ENCODE measurements around the gene PNP.

Gene PNP

GRCh38 chr14:20469242-20469889 is at the start of gene PNP:
PNP (plus strand) TSS chr14:20469406; CDS start chr14:20469525, 119 bp downstream.
- peak within 1 kb of the TSS; percentile 86 for H3K27ac ChIP-seq

GRCh38 chr14:20419419-20419818 is 49.8 kb upstream of the PNP start:
- H3K36me3 ChIP-seq (ENCODE audit: insufficient read depth): no peaks in the 10 kb centered on the region
- H3K9ac ChIP-seq: no peak overlapping the region
- no peak overlapping the region for H3K4me2 ChIP-seq
- H3K4me3 ChIP-seq (IDR thresholded peaks at IDR 0.05; ENCODE audit: insufficient read depth, low read depth, low read length): no peak overlapping the region
- no peak overlapping the region for H2AFZ ChIP-seq (ENCODE audit: low read depth)
- no peak for TF ChIP-seq CTCF (conservative IDR thresholded peaks at IDR 0.05; ENCODE audit: low read depth, low read length)
- H3K79me2 ChIP-seq (ENCODE audit: insufficient read depth, low read depth): no peaks in the 10 kb centered on the region
- no peak overlapping the region for H3K27ac ChIP-seq
- H3K4me1 ChIP-seq (ENCODE audit: low read depth, poor library complexity, severe bottlenecking): peaks cover 10% of the 10 kb centered on the region
- no peaks in the 10 kb centered on the region for H4K20me1 ChIP-seq (ENCODE audit: insufficient read depth)
- no peaks in the 10 kb centered on the region for H3K27me3 ChIP-seq (ENCODE audit: insufficient read depth, low read depth)

More at GRCh38 chr14:20469242-20469889, at the start of gene PNP:
- no peaks in the 10 kb centered on the region for H4K20me1 ChIP-seq (ENCODE audit: insufficient read depth)
- no peak within 1 kb of the TSS for H3K4me3 ChIP-seq (IDR thresholded peaks at IDR 0.05; ENCODE audit: insufficient read depth, low read depth, low read length)
- peaks cover 37% of the 10 kb centered on the region for H3K79me2 ChIP-seq (ENCODE audit: insufficient read depth, low read depth)
- no peaks in the 10 kb centered on the region for H3K27me3 ChIP-seq (ENCODE audit: insufficient read depth, low read depth)
- no peaks in the 10 kb centered on the region; the same call in 1 of the 2 replicates for H3K36me3 ChIP-seq (ENCODE audit: insufficient read depth)
- H2AFZ ChIP-seq (ENCODE audit: low read depth): peak within 1 kb of the TSS; percentile 66
- H3K9ac ChIP-seq: peak within 1 kb of the TSS; percentile 89
- TF ChIP-seq CTCF (conservative IDR thresholded peaks at IDR 0.05; ENCODE audit: low read depth, low read length): no peak
- H3K4me1 ChIP-seq (ENCODE audit: low read depth, poor library complexity, severe bottlenecking): peaks cover 23% of the 10 kb centered on the region
- peak within 1 kb of the TSS; percentile 90; the same call in 1 of the 2 replicates for H3K4me2 ChIP-seq

GRCh38 chr14:20421267-20421666 is 47.9 kb upstream of the PNP start:
- H3K9ac ChIP-seq: no peak overlapping the region
- no peaks in the 10 kb centered on the region for H3K27me3 ChIP-seq (ENCODE audit: insufficient read depth, low read depth)
- no peaks in the 10 kb centered on the region for H3K79me2 ChIP-seq (ENCODE audit: insufficient read depth, low read depth)
- no peak overlapping the region for H3K4me2 ChIP-seq
- TF ChIP-seq CTCF (conservative IDR thresholded peaks at IDR 0.05; ENCODE audit: low read depth, low read length): no peak
- no peak overlapping the region for H3K27ac ChIP-seq
- no peak overlapping the region for H2AFZ ChIP-seq (ENCODE audit: low read depth)
- no peaks in the 10 kb centered on the region for H4K20me1 ChIP-seq (ENCODE audit: insufficient read depth)
- no peaks in the 10 kb centered on the region for H3K36me3 ChIP-seq (ENCODE audit: insufficient read depth)
- no peaks in the 10 kb centered on the region for H3K4me1 ChIP-seq (ENCODE audit: low read depth, poor library complexity, severe bottlenecking)
- no peak overlapping the region for H3K4me3 ChIP-seq (IDR thresholded peaks at IDR 0.05; ENCODE audit: insufficient read depth, low read depth, low read length)

- Histone ChIP-seq H3K4me2 (no peak overlapping the region), H3K4me1 (ENCODE audit: low read depth, poor library complexity, severe bottlenecking) (no peaks in the 10 kb centered on the region), H4K20me1 (ENCODE audit: insufficient read depth) (no peaks in the 10 kb centered on the region), H3K9ac (no peak overlapping the region), H3K27ac (no peak overlapping the region), H3K27me3 (ENCODE audit: insufficient read depth, low read depth) (no peaks in the 10 kb centered on the region), H3K4me3 (IDR thresholded peaks at IDR 0.05; ENCODE audit: insufficient read depth, low read depth, low read length) (no peak overlapping the region), H2AFZ (ENCODE audit: low read depth) (no peak overlapping the region), H3K79me2 (ENCODE audit: insufficient read depth, low read depth) (no peaks in the 10 kb centered on the region), H3K36me3 (ENCODE audit: insufficient read depth) (no peaks in the 10 kb centered on the region)
- no peak for TF ChIP-seq CTCF (conservative IDR thresholded peaks at IDR 0.05; ENCODE audit: low read depth, low read length)
Observed at GRCh38 chr14:20422886-20423285, 46.3 kb upstream of the PNP start.

Data from KMS-11 (cell line).